PC-3 (cell line): ENCODE measurements around the gene IMP3. TPM values are rescaled to one million over a fixed set of nuclear protein-coding genes. Genes with fewer than 3 reads are reported as not detected.
A peak's percentile ranks its signal among the peaks of the same experiment; 100 is the strongest.

Experiments
- ATAC-seq: fragments of 200-7000 bp; cut with Tn5 transposase; 2 replicates; pipeline ENCODE4 v1.9.1; 2020; ENCODE audit warnings: mild to moderate bottlenecking, moderate library complexity
- BruUV-seq: library from RNA; stranded (reverse); fragments of 400-500 nt; replicated peaks from 2 replicates; lab custom pipeline; 2021; lab: Mats Ljungman, UMichigan
- CTCF ChIA-PET: fragments of 300-600 bp; sonication (Branson Sonifier 250); formaldehyde crosslinking; loops from one replicate; lab custom pipeline; 2022; ENCODE audit warnings: antibody characterized with exemption; lab: Charles Lee
- POLR2A ChIA-PET: fragments of 300-600 bp; sonication (Branson Sonifier 250); formaldehyde crosslinking; loops from one replicate; lab custom pipeline; 2022; ENCODE audit warnings: antibody characterized with exemption; ENCODE audit not compliant: unreplicated experiment; lab: Charles Lee
- DNase-seq: peaks from one replicate; pipeline ENCODE4 v3.0.0-alpha.2; 2015
- H2AFZ ChIP-seq: fragments of 300-600 bp; sonication (generic); 2 replicates; pipeline ENCODE4 v1.6.0; 2016; ENCODE audit warnings: antibody characterized with exemption, low read length
- H3F3A ChIP-seq: fragments of 300-600 bp; sonication (generic); one replicate; pipeline ENCODE4 v1.6.0; 2017; ENCODE audit warnings: antibody characterized with exemption, low read length, control low read depth, mild to moderate bottlenecking; ENCODE audit not compliant: unreplicated experiment
- H3K27ac ChIP-seq: fragments of 300-600 bp; sonication (generic); 2 replicates; pipeline ENCODE4 v1.5.1; 2016; ENCODE audit warnings: mild to moderate bottlenecking, low read length
- H3K27me3 ChIP-seq: fragments of 300-600 bp; sonication (generic); 2 replicates; pipeline ENCODE4 v1.6.1; 2016; ENCODE audit warnings: low read length, mixed read lengths
- H3K36me3 ChIP-seq: fragments of 300-600 bp; sonication (generic); 2 replicates; pipeline ENCODE4 v1.6.1; 2016; ENCODE audit warnings: low read depth, mixed run types, low read length, mixed read lengths
- H3K4me1 ChIP-seq: fragments of 300-600 bp; sonication (generic); 2 replicates; pipeline ENCODE4 v1.5.1; 2016; ENCODE audit warnings: low read length; ENCODE audit not compliant: insufficient read depth
- H3K4me2 ChIP-seq: fragments of 300-600 bp; sonication (generic); 2 replicates; pipeline ENCODE4 v1.6.0; 2016; ENCODE audit warnings: low read length
- H3K4me3 ChIP-seq: fragments of 300-600 bp; sonication (generic); 2 replicates; pipeline ENCODE4 v1.5.1; 2016; ENCODE audit warnings: mild to moderate bottlenecking, low read length, mixed read lengths
- H3K79me2 ChIP-seq: fragments of 300-600 bp; sonication (generic); 2 replicates; pipeline ENCODE4 v1.6.1; 2017; ENCODE audit warnings: low read length, mixed read lengths
- H3K9ac ChIP-seq: fragments of 300-600 bp; sonication (generic); 2 replicates; pipeline ENCODE4 v1.6.0; 2016; ENCODE audit warnings: mild to moderate bottlenecking, low read length
- H3K9me2 ChIP-seq: fragments of 300-600 bp; sonication (generic); replicated peaks from 2 replicates; pipeline ENCODE4 v1.6.1; 2016; ENCODE audit warnings: mixed run types, low read length, mixed read lengths
- H3K9me3 ChIP-seq: fragments of 300-600 bp; sonication (generic); 2 replicates; pipeline ENCODE4 v1.6.1; 2016; ENCODE audit warnings: low read length, mixed read lengths
- H4K20me1 ChIP-seq: fragments of 300-600 bp; sonication (generic); 2 replicates; pipeline ENCODE4 v1.6.1; 2016; ENCODE audit warnings: low read length, mixed read lengths
- EZH2 ChIP-seq: fragments of 300-600 bp; sonication (generic); IDR thresholded peaks from one replicate; pipeline ENCODE4 v1.6.1; 2017; ENCODE audit warnings: antibody characterized with exemption, mild to moderate bottlenecking, low read length; ENCODE audit not compliant: unreplicated experiment
- EZH2phosphoT487 ChIP-seq: fragments of 300-600 bp; sonication (generic); IDR thresholded peaks from 2 replicates; pipeline ENCODE4 v1.6.1; 2018; ENCODE audit warnings: mild to moderate bottlenecking, antibody characterized with exemption, low read length, borderline replicate concordance
- intact Hi-C: fragments of 100-400 bp; cut with micrococcal nuclease; formaldehyde crosslinking; loops from 2 replicates; pipeline ENCODE4 v1.9.0; 2023
- total RNA-seq: library from RNA; depleted of rRNA; stranded (reverse); fragments of >200 nt; gene quantifications from 2 replicates; pipeline ENCODE4 v1.2.3, GENCODE V29; 2014
- TF ChIP-seq, protein P1 (sequence below): fragments of 300-600 bp; sonication (generic); conservative IDR thresholded peaks from 2 replicates; pipeline ENCODE4 v1.5.1; 2017; ENCODE audit warnings: antibody characterized with exemption, low read depth, mild to moderate bottlenecking, low read length

Gene IMP3
- total RNA-seq, 1 experiment from 2014 or later, result 95.4 TPM

DNA sequence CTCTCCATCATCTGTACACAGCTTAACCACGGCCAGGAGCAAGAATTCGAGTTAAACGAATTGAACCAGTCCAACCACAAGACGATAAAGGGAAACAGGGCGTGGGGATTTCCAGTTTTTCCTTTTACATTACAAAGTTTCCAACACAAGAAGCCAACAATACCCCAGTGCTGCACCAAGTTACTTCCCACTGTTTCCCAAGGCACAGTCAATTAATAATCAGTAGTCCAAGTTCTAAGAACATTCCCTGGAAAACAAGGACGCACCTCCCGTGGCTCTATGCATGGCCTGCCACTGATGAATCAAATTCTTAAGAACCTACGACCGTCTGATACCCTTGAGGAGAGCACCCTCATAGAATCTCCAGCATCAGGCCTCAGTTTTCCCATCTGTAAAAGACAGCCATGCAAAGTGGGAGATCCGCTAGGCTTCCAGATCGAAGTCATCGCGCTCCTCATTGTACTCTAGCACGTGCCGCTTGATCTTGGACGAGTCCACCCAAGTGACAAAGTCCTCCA is 774 bp downstream of the IMP3 start:
- Histone ChIP-seq H3K27me3 (no peaks in the 10 kb centered on the region), H3K4me1 (peaks cover 12% of the 10 kb centered on the region), H3K9me3 (no peaks in the 10 kb centered on the region), H3F3A (no peaks in the 10 kb centered on the region), H3K27ac (peak overlapping the region; percentile 75), H2AFZ (peak overlapping the region; percentile 67; the same call in 1 of the 2 replicates), H3K79me2 (peaks cover 33% of the 10 kb centered on the region), H4K20me1 (peaks cover 24% of the 10 kb centered on the region), H3K4me3 (peak overlapping the region; percentile 96), H3K36me3 (no peaks in the 10 kb centered on the region), H3K9ac (peak overlapping the region; percentile 97), H3K9me2 (no peaks in the 10 kb centered on the region), H3K4me2 (peak overlapping the region; percentile 91)
- TF ChIP-seq EZH2, result no peak
- TF ChIP-seq EZH2phosphoT487, result no peak
- TF ChIP-seq, protein P1, sequence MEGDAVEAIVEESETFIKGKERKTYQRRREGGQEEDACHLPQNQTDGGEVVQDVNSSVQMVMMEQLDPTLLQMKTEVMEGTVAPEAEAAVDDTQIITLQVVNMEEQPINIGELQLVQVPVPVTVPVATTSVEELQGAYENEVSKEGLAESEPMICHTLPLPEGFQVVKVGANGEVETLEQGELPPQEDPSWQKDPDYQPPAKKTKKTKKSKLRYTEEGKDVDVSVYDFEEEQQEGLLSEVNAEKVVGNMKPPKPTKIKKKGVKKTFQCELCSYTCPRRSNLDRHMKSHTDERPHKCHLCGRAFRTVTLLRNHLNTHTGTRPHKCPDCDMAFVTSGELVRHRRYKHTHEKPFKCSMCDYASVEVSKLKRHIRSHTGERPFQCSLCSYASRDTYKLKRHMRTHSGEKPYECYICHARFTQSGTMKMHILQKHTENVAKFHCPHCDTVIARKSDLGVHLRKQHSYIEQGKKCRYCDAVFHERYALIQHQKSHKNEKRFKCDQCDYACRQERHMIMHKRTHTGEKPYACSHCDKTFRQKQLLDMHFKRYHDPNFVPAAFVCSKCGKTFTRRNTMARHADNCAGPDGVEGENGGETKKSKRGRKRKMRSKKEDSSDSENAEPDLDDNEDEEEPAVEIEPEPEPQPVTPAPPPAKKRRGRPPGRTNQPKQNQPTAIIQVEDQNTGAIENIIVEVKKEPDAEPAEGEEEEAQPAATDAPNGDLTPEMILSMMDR, result no peak
- POLR2A ChIA-PET, result interaction anchor here (0.6 kb wide), 1 partner anchor 142 kb away, joined by 7 read pairs; no protein-coding TSS in a partner anchor
- BruUV-seq, result TSS peak; percentile 68
- CTCF ChIA-PET, result interaction anchor here (1.3 kb wide), 1 partner anchor 60 kb away, joined by 9 read pairs; the partner anchor contains the start of gene PTPN9
- intact Hi-C loops, result loop anchor here (1.0 to 2.0 kb wide), 2 partner anchors 9 to 44 kb away; no protein-coding TSS in a partner anchor
- ATAC-seq (no peak), DNase-seq (peak; percentile 2)

DNA sequence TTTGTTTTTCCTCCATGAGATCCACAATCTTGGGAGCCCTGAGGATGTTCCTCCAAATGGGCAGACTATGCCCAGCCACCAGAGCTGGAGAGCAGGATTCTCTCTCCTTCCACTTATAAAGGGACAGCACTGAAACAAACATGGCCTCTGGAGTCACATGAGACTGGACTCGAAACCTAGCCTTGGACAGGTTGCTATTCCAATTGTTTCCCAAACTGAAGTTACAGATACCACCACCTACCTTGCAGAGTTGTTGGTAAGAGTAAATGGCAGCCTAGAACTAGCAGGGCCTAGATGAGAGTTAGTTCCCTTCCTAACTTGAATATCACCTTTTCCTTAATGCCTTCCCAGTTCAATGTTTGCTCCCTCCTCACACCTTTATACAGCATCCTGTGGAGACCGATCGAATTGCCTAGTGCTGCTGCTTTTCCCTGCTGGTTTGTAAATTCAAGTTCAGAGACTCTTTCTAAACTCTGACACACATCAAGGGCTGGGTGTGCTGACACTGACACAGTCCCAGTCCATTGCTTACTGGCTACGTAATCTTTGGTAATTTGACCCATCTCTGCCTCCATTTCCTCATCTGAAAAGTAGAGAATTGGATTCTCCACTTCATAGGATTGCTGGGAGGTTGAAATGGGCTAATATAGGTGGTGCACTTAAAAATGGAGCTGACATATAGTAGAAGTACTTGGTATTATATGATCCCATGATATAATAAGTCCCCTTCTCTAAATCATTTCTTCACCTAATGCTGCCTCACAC is 2.6 kb downstream of the IMP3 start:
- H3K36me3 ChIP-seq, result no peaks in the 10 kb centered on the region
- peak overlapping the region; percentile 96 for H3K4me3 ChIP-seq
- no peaks in the 10 kb centered on the region for H3K27me3 ChIP-seq
- H3K9me3 ChIP-seq, result no peaks in the 10 kb centered on the region
- CTCF ChIA-PET, result interaction anchor here (1.3 kb wide), 1 partner anchor 32 kb away, joined by 4 read pairs; no protein-coding TSS in a partner anchor
- H2AFZ ChIP-seq, result no peak overlapping the region
- peaks cover 24% of the 10 kb centered on the region for H4K20me1 ChIP-seq
- H3F3A ChIP-seq, result no peaks in the 10 kb centered on the region
- no peak overlapping the region for H3K27ac ChIP-seq
- H3K4me1 ChIP-seq, result peaks cover 12% of the 10 kb centered on the region
- ATAC-seq (no peak), DNase-seq (no peak)
- intact Hi-C loops, result loop anchor here (2.0 kb wide), 1 partner anchor 45 kb away; no protein-coding TSS in a partner anchor
- TF ChIP-seq EZH2 (no peak), EZH2phosphoT487 (no peak)
- TF ChIP-seq, protein P1, result no peak
- POLR2A ChIA-PET, result interaction anchor here (1.1 kb wide), 1 partner anchor 12 kb away, joined by 6 read pairs; the partner anchor contains the start of gene SNUPN
- no peak overlapping the region for H3K9ac ChIP-seq
- no TSS peak for BruUV-seq
- H3K9me2 ChIP-seq, result no peaks in the 10 kb centered on the region
- peaks cover 33% of the 10 kb centered on the region for H3K79me2 ChIP-seq
- H3K4me2 ChIP-seq, result peak overlapping the region; percentile 91
